ENCODE results near the gene MKRN2OS.

The MKRN2OS gene

GRCh38 chr3:12585181-12585580, 39.9 kb upstream of the MKRN2OS start:
- Histone ChIP-seq H3K27me3 (ENCODE audit: low read depth, low read length) (no peaks in the 10 kb centered on the region), H3K4me1 (ENCODE audit: low read length) (no peaks in the 10 kb centered on the region), H4K20me1 (ENCODE audit: insufficient read depth, low read length) (0 out of 2 replicates have a peak, but pooled peaks cover 5% of the 10 kb centered on the region), H2AFZ (ENCODE audit: low read depth, low read length) (no peak overlapping the region), H3K9ac (ENCODE audit: low read length) (no peak overlapping the region), H3K9me3 (ENCODE audit: insufficient read depth, low read length) (no peaks in the 10 kb centered on the region), H3K79me2 (ENCODE audit: low read length) (no peaks in the 10 kb centered on the region), H3K4me3 (ENCODE audit: low read length) (no peak overlapping the region), H3K27ac (ENCODE audit: low read length) (no peak overlapping the region), H3K36me3 (replicated peaks; ENCODE audit: low read depth, low read length) (peaks cover 77% of the 10 kb centered on the region), H3K4me2 (ENCODE audit: low read length) (no peak overlapping the region)
- TF ChIP-seq CTCF (IDR thresholded peaks at IDR 0.05; ENCODE audit: low read depth, low read length): no peak
- no peak for TF ChIP-seq EZH2phosphoT487 (IDR thresholded peaks at IDR 0.05; ENCODE audit: low read depth)

- 0 out of 2 replicates have a peak, but pooled peaks cover 5% of the 10 kb centered on the region for H4K20me1 ChIP-seq (ENCODE audit: insufficient read depth, low read length)
- no peak overlapping the region for H3K27ac ChIP-seq (ENCODE audit: low read length)
- no peaks in the 10 kb centered on the region for H3K9me3 ChIP-seq (ENCODE audit: insufficient read depth, low read length)
These were observed 38.8 kb upstream of the MKRN2OS start for GRCh38 chr3:12584083-12584482.

GRCh38 chr3:12583280-12583679, 38.0 kb upstream of the MKRN2OS start:
- Histone ChIP-seq H2AFZ (ENCODE audit: low read depth, low read length) (no peak overlapping the region), H3K4me1 (ENCODE audit: low read length) (no peaks in the 10 kb centered on the region), H3K4me3 (ENCODE audit: low read length) (no peak overlapping the region), H4K20me1 (ENCODE audit: insufficient read depth, low read length) (0 out of 2 replicates have a peak, but pooled peaks cover 2% of the 10 kb centered on the region), H3K27ac (ENCODE audit: low read length) (no peak overlapping the region), H3K27me3 (ENCODE audit: low read depth, low read length) (no peaks in the 10 kb centered on the region), H3K4me2 (ENCODE audit: low read length) (no peak overlapping the region), H3K36me3 (replicated peaks; ENCODE audit: low read depth, low read length) (peaks cover 79% of the 10 kb centered on the region), H3K9me3 (ENCODE audit: insufficient read depth, low read length) (no peaks in the 10 kb centered on the region), H3K79me2 (ENCODE audit: low read length) (no peaks in the 10 kb centered on the region), H3K9ac (ENCODE audit: low read length) (no peak overlapping the region)
- no peak for TF ChIP-seq CTCF (IDR thresholded peaks at IDR 0.05; ENCODE audit: low read depth, low read length)
- TF ChIP-seq EZH2phosphoT487 (IDR thresholded peaks at IDR 0.05; ENCODE audit: low read depth): no peak

More at GRCh38 chr3:12584083-12584482, 38.8 kb upstream of the MKRN2OS start:
- H3K4me3 ChIP-seq (ENCODE audit: low read length): no peak overlapping the region
- H3K27me3 ChIP-seq (ENCODE audit: low read depth, low read length): no peaks in the 10 kb centered on the region
- peaks cover 84% of the 10 kb centered on the region for H3K36me3 ChIP-seq (replicated peaks; ENCODE audit: low read depth, low read length)
- no peak overlapping the region for H3K4me2 ChIP-seq (ENCODE audit: low read length)
- H2AFZ ChIP-seq (ENCODE audit: low read depth, low read length): no peak overlapping the region
- H3K9ac ChIP-seq (ENCODE audit: low read length): no peak overlapping the region
- H3K4me1 ChIP-seq (ENCODE audit: low read length): no peaks in the 10 kb centered on the region
- H3K79me2 ChIP-seq (ENCODE audit: low read length): no peaks in the 10 kb centered on the region
- no peak for TF ChIP-seq EZH2phosphoT487 (IDR thresholded peaks at IDR 0.05; ENCODE audit: low read depth)
- TF ChIP-seq CTCF (IDR thresholded peaks at IDR 0.05; ENCODE audit: low read depth, low read length): no peak

- H3K9me3 ChIP-seq (ENCODE audit: insufficient read depth, low read length): no peaks in the 10 kb centered on the region
- H3K4me2 ChIP-seq (ENCODE audit: low read length): no peak overlapping the region
- H4K20me1 ChIP-seq (ENCODE audit: insufficient read depth, low read length): no peaks in the 10 kb centered on the region
- no peak for TF ChIP-seq CTCF (IDR thresholded peaks at IDR 0.05; ENCODE audit: low read depth, low read length)
- no peak for TF ChIP-seq EZH2phosphoT487 (IDR thresholded peaks at IDR 0.05; ENCODE audit: low read depth)
- H3K4me3 ChIP-seq (ENCODE audit: low read length): no peak overlapping the region
- H3K36me3 ChIP-seq (replicated peaks; ENCODE audit: low read depth, low read length): peaks cover 79% of the 10 kb centered on the region
- no peaks in the 10 kb centered on the region for H3K27me3 ChIP-seq (ENCODE audit: low read depth, low read length)
- no peak overlapping the region for H2AFZ ChIP-seq (ENCODE audit: low read depth, low read length)
- no peaks in the 10 kb centered on the region for H3K79me2 ChIP-seq (ENCODE audit: low read length)
- no peak overlapping the region for H3K27ac ChIP-seq (ENCODE audit: low read length)
- no peak overlapping the region for H3K9ac ChIP-seq (ENCODE audit: low read length)
- no peaks in the 10 kb centered on the region for H3K4me1 ChIP-seq (ENCODE audit: low read length)
These were observed 37.4 kb upstream of the MKRN2OS start for GRCh38 chr3:12582730-12583129.

Data from OCI-LY3 (cell line).